ENCODE results near the gene RASL11A.
"Not testable (repeated sequence)": the region's sequence is repeated elsewhere in the genome, so short reads cannot be mapped to it uniquely, and the experiment has no call there.

Gene RASL11A, protein sequence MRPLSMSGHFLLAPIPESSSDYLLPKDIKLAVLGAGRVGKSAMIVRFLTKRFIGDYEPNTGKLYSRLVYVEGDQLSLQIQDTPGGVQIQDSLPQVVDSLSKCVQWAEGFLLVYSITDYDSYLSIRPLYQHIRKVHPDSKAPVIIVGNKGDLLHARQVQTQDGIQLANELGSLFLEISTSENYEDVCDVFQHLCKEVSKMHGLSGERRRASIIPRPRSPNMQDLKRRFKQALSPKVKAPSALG

DNA sequence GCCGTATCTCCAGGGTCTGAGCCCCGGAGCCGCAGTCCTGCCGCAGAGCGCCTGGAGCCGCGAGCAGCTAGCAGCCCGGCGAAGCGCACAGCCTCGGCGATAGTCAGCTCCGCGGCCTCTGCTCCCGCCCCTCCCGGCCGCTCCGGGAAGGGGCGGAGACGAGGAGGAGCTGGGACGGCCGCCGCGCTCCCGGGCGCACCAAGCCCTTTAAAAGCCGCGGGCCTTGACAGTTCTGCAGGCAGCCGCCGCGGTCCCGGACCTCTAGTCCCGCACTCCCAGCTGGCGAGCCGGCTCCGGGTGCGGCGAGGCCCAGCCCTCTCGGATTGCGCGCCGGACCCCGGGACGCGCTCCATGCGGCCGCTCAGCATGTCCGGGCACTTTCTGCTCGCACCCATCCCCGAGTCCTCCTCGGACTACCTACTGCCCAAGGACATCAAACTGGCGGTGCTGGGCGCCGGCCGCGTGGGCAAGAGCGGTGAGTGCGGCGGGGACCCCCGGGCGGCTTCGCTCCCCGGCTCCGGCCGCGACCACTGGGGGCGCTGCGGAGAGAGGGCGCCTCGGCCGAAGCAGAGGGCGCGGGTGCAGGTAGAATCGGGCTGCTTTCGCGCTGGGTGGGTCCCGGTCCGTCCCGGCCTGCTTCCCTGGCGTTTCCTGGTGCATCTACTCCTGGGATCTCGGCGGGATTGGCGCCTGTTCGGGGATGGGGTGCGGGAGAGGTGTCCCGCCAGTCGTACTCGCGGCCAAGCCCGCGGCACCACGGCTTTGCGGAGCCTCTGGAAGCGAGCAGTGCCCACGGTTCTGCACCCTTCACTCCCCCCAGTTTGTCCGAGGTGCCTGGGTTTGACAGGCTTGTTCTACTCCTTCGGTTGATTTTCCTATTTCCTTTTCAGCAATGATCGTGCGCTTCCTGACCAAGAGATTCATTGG, at the start of gene RASL11A:
Gene RASL11A, plus strand, starts transcription at position 237 of the 927 bp plus-strand sequence. Its CDS starts 115 bp downstream, at position 352.
- Mint-ChIP-seq H3K4me1 (peaks cover 32% of the 10 kb centered on the region), H3K36me3 (peaks cover 6% of the 10 kb centered on the region), H3K27me3 (no peaks in the 10 kb centered on the region), H3K9me3 (no peaks in the 10 kb centered on the region), H3K27ac (peak within 1 kb of the TSS; percentile 79), H3K4me3 (peak within 1 kb of the TSS; percentile 96)
- ATAC-seq = peak; percentile 93

DNA sequence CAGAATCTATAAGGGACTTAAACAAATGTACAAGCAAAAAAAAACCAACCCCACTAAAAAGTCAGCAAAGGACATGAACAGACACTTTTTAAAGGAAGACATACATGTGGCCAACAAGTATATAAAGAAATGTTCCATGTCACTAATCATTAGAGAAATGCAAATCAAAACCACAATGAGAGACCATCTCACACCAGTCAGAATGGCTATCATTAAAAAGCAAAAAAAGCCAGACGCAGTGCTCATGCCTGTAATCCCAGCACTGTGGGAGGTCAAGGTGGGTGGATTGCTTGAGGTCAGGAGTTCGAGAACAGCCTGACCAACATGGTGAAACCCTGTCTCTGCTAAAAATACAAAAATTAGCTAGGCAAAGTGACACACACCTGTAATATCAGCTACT, 48.5 kb upstream of the RASL11A start:
- Mint-ChIP-seq H3K27me3 (peaks cover 70% of the 10 kb centered on the region), H3K27ac (peak overlapping the region; percentile 34), H3K36me3 (peaks cover 17% of the 10 kb centered on the region), H3K4me1 (peaks cover 26% of the 10 kb centered on the region)
- H3K4me3 Mint-ChIP-seq, ATAC-seq, H3K9me3 Mint-ChIP-seq: not testable (repeated sequence)

DNA sequence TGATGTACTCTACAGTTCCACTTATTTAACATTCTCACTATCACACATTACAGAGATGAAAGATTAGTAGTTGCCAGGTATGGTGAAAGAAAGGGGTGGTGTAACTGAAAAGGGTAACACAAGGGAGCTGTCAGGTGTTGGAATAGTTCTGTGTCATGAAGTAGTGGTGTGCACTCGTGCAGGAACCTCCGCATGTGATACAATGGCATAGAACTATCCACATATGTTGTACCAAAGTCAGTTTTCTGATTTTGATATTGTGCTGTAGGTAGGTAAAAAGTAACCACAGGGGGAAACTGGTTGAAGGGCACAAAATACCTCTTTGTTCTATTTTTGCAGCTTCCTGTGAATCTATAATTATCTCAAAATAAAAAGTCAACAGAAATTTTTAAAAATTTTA, 43.6 kb upstream of the RASL11A start:
- no peak for ATAC-seq
- Mint-ChIP-seq H3K9me3 (peaks cover 8% of the 10 kb centered on the region), H3K27me3 (peaks cover 58% of the 10 kb centered on the region), H3K4me1 (peaks cover 18% of the 10 kb centered on the region), H3K36me3 (peaks cover 3% of the 10 kb centered on the region), H3K27ac (no peak overlapping the region), H3K4me3 (no peak overlapping the region)

DNA sequence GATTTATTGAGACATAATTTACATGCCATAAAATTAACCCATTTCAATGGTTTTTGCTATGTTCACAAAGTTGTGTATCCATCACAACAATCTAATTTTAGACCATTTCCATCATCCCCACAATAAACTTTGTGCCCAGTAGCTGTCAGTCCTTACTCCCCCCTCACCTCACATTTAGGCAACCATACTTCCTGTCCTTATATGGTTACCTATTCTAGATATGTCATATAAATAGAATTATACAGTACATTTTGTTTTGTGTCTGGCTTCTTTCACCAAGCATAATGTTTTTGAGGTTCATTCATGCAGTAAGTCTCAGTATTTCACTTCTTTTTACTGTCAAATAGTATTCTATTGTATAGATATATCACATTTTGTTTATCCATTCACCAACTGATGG, 42.5 kb upstream of the RASL11A start:
- no peak for ATAC-seq
- Mint-ChIP-seq H3K9me3 (peaks cover 9% of the 10 kb centered on the region), H3K27ac (no peak overlapping the region), H3K4me3 (no peak overlapping the region), H3K27me3 (peaks cover 47% of the 10 kb centered on the region), H3K4me1 (peaks cover 9% of the 10 kb centered on the region), H3K36me3 (peaks cover 6% of the 10 kb centered on the region)

DNA sequence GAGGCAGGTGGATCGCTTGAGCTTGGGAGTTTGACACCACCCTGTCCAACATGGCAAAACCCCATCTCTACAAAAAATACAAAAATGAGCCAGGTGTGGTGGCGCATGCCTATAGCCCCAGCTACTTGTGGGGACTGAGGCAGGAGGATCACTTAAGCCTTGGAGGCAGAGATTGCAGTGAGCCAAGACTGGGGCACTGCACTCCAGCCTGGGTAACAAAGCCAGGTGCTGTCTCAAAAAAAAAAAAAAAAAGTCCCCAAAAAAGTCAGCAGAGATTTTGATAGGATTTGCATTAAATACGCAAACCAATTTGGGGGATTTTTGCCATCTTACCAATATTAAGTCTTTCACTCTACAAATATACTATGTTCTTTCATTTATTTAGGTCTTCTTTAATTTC, 41.0 kb upstream of the RASL11A start:
- Mint-ChIP-seq H3K27ac (no peak overlapping the region), H3K27me3 (peaks cover 36% of the 10 kb centered on the region), H3K9me3 (peaks cover 9% of the 10 kb centered on the region), H3K36me3 (peaks cover 12% of the 10 kb centered on the region), H3K4me1 (peaks cover 9% of the 10 kb centered on the region), H3K4me3 (no peak overlapping the region)
- ATAC-seq = no peak

DNA sequence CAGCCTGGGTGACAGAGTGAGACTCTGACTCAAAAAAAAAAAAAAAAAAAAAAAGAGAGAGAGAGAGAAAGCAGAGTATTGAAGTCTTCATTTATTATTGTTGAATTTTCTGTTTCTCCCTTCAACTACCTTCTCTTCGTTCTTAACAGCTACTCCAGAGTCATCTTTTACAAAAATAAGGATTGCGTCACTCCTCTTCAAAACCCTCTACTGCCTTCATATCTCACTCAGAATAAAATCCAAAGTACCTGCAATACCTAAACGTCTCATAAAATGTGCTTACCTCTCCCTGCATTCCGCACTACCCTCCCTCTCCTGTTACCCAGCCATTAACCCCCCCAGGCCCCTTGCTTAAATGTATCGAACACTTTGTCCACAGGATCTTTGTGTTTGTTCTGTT, 36.7 kb upstream of the RASL11A start:
- H3K27ac Mint-ChIP-seq = no peak overlapping the region
- no peak for ATAC-seq
- H3K27me3 Mint-ChIP-seq = peaks cover 10% of the 10 kb centered on the region
- no peaks in the 10 kb centered on the region for H3K4me1 Mint-ChIP-seq
- H3K4me3 Mint-ChIP-seq = no peak overlapping the region
- peaks cover 12% of the 10 kb centered on the region for H3K36me3 Mint-ChIP-seq
- peaks cover 6% of the 10 kb centered on the region for H3K9me3 Mint-ChIP-seq

DNA sequence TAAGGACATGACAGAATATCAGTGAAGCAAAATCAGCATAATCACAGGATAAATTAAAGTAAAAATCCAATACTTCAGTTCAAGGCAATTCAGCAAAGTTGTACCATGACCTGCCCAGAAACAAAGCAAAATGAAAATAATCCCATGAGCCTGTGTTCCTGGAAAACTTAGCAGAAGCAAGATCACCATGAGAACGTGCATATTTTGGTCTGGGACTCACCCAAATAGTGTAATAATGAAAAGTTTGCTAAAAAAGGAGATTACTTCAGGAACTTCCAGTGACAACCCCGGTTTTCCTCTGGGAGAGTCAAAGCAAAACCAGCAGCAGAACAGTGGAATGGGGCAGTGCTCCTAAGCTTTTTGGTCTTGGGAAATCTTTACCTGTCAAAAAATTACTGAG, 34.2 kb upstream of the RASL11A start:
- Mint-ChIP-seq H3K27me3 (no peaks in the 10 kb centered on the region), H3K9me3 (peaks cover 3% of the 10 kb centered on the region), H3K27ac (no peak overlapping the region), H3K36me3 (peaks cover 12% of the 10 kb centered on the region), H3K4me3 (no peak overlapping the region), H3K4me1 (no peaks in the 10 kb centered on the region)
- ATAC-seq = no peak

DNA sequence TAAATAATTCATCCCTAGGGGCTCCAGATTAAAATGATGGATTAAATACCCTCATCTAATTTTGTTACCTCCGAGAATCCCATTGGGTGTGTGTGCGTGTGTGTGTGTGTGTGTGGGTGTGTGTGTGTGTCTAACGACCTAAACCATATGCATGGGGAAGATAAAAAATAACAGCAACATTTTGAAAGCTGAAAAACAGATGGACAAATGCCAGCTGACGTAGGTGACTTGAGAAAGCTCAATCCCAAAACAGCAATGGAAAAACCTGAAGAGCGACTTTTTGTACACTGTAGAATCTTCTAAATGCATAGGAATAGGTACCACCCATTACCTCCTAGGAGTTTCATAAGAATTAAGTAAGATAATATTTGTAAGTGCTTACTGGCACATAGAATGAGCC, 27.9 kb upstream of the RASL11A start:
- Mint-ChIP-seq H3K4me3 (no peak overlapping the region), H3K27me3 (no peaks in the 10 kb centered on the region), H3K36me3 (peaks cover 21% of the 10 kb centered on the region), H3K27ac (no peak overlapping the region), H3K9me3 (no peaks in the 10 kb centered on the region), H3K4me1 (peaks cover 7% of the 10 kb centered on the region)
- no peak for ATAC-seq

DNA sequence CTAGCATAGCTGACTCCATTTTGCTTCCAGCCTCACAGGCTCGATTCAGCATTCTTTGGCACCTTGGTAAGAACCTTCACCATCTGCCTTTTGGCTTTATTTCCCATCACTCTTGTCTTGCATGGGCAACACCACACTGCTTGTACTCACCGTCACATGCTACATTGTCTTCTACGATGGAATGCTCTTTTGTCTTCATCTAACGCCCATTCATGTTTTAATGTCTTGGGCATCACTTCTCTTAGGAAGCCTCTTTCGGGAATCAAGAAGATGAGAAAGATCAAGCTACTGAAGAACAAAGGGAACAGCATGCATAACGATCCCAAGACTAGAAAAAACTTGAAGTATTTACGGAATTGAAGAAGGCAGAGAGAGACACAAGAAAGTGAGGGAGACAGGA, 25.0 kb upstream of the RASL11A start:
- no peak for ATAC-seq
- no peak overlapping the region for H3K4me3 Mint-ChIP-seq
- H3K4me1 Mint-ChIP-seq = peaks cover 19% of the 10 kb centered on the region
- peaks cover 24% of the 10 kb centered on the region for H3K36me3 Mint-ChIP-seq
- H3K27ac Mint-ChIP-seq = no peak overlapping the region
- H3K9me3 Mint-ChIP-seq = no peaks in the 10 kb centered on the region
- H3K27me3 Mint-ChIP-seq = no peaks in the 10 kb centered on the region

DNA sequence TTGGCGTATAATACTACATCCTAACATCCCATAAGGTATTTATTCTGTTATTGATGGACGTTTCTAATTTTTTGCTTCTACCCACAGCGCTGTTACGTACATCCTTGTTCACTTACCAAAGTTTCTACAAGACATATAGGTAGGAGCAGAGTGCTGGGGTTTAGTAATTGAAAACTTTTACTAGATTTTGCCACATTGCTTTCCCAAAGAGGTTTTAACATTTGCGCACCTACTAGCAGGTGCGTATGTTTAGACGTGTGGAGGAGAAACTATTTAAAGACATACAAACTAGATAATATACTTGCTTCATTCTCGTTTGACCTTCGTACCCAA, 19.8 kb upstream of the RASL11A start:
- peak overlapping the region; percentile 100 for H3K27ac Mint-ChIP-seq
- H3K4me3 Mint-ChIP-seq = peak overlapping the region; percentile 96
- H3K36me3 Mint-ChIP-seq = peaks cover 36% of the 10 kb centered on the region
- no peaks in the 10 kb centered on the region for H3K9me3 Mint-ChIP-seq
- H3K4me1 Mint-ChIP-seq = peaks cover 54% of the 10 kb centered on the region
- H3K27me3 Mint-ChIP-seq = no peaks in the 10 kb centered on the region
- peak; percentile 3 for ATAC-seq

DNA sequence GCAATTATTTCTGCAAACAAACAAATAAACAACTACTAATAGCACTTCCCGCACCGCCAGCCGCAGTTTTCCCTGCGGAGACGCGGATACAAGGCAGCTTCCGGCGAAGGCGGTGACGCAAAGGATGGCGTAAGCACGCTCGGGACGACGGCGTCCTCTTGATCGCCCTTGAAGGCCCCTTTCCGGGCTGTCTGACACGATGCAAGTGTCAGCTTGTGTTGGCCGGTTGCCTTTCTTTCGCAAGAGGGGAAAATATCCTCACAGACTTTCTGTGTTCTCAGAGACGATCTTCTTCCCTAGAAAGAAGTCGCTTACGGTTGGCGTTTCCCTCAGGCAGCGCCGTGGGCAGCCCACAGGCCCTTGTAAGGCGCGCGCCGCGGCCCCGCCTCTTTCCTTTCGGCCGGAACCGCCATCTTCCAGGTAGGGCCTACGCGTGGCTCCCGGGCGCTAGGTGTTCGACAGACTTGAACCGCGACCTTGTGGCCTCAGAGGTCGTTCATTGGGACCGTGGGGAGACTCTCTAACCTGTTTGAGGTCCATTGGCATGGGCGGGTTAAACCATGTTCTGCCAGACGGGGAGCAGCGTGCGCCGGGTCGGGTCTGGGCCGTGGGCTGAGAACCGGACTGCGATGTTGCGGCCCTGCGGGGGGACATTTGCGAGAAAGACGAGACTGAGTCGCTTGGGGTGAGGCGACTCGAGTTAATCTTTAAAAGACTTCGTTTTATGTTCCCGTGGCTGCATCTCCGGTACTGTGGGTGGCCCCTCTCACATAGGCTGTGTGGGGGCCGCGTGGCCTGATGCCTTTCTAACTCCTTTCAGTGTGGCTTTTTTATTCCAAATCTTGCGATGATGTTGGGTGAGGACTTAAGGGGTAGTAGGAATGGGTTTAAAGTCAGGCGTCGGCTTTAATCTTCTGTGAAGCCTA, 19.2 kb upstream of the RASL11A start, which contains the start of gene RPL21:
Gene RPL21, plus strand, starts transcription at position 393 of the 926 bp plus-strand sequence. CDS start 2,219 bp downstream, outside the sequence.
- Mint-ChIP-seq H3K4me1 (peaks cover 54% of the 10 kb centered on the region), H3K27ac (peak within 1 kb of the TSS; percentile 100), H3K27me3 (no peaks in the 10 kb centered on the region), H3K36me3 (peaks cover 36% of the 10 kb centered on the region), H3K4me3 (peak within 1 kb of the TSS; percentile 96), H3K9me3 (no peaks in the 10 kb centered on the region)
- ATAC-seq = peak; percentile 97

DNA sequence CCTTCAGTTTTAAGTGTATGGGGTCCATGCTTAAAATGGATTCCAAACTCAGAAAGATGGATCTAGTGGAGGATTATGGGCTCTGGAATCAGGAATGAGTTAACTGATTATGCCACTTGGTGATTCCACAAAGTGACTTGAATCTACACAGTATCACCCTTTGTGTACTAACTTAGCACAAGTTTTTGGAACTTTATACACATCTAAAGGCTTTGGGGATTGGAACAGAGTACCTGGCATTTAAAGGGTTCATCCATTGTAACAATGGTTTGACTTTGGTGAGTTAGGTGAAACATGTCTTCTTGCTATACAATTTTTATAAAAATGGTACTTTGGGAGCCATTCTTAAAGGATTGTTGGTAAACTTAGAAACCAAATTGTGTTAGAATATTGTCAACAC, 18.2 kb upstream of the RASL11A start:
- no peaks in the 10 kb centered on the region for H3K27me3 Mint-ChIP-seq
- peaks cover 32% of the 10 kb centered on the region for H3K36me3 Mint-ChIP-seq
- H3K27ac Mint-ChIP-seq = peak overlapping the region; percentile 100
- no peaks in the 10 kb centered on the region for H3K9me3 Mint-ChIP-seq
- peaks cover 51% of the 10 kb centered on the region for H3K4me1 Mint-ChIP-seq
- no peak for ATAC-seq
- peak overlapping the region; percentile 96 for H3K4me3 Mint-ChIP-seq

DNA sequence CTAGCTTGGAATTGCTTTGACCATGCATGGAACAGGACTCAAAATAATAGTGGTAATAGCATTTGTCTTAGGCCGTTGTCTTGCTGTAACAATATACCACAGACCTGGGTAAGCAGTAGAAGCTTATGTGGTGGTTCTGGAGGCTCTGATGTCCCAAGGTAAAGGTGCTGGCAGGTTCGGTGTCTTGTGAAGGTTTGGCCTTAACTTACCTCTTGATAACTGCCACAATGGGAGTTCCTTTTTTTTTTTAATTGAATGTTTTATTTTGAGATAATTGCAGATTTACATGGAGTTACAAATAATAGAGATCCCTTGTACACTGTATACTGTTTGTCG, 13.4 kb upstream of the RASL11A start:
- H3K4me1 Mint-ChIP-seq = peaks cover 61% of the 10 kb centered on the region
- H3K4me3 Mint-ChIP-seq = no peak overlapping the region
- peaks cover 54% of the 10 kb centered on the region for H3K36me3 Mint-ChIP-seq
- ATAC-seq = no peak
- no peaks in the 10 kb centered on the region for H3K27me3 Mint-ChIP-seq
- H3K9me3 Mint-ChIP-seq = no peaks in the 10 kb centered on the region
- H3K27ac Mint-ChIP-seq = no peak overlapping the region

DNA sequence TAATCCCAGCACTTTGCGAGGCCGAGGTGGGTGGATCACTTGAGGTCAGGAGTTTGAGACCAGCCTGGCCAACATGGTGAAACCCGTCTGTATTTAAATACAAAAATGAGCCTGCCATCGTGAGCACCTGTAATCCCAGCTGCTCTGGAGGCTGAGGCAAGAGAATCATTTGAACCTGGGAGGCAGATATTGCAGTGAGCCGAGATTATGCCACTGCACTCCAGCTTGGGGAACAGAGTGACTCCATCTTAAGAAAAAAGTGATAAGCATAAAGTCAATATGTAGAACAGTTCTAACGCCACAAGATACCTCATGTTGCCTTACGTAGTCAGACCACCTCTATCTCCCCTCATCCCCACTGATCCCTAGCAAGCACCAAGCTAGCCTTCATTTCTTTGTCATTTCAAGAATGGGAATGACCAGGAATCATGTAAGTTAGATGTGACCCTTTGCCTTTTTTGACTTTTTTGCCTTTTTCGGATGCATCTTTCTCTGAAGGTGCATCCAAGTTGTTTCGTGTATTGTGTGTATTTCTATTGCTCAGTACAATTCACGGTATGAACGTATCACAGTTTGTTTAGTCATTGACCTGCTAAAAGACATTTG, 12.9 kb upstream of the RASL11A start:
- Mint-ChIP-seq H3K36me3 (peaks cover 57% of the 10 kb centered on the region), H3K27me3 (no peaks in the 10 kb centered on the region)
- ATAC-seq = no peak

More for the DNA sequence above, 12.9 kb upstream of the RASL11A start:
- Mint-ChIP-seq H3K9me3 (no peaks in the 10 kb centered on the region), H3K4me1 (peaks cover 58% of the 10 kb centered on the region), H3K27ac (no peak overlapping the region), H3K4me3 (no peak overlapping the region)
